Spleen (tissue), 7 donors: Measurements from ENCODE around the gene TRPM2.

Experiments used
- POLR2A ChIP-seq, 3 donors: fragments of 450-650 bp; IDR thresholded peaks; one replicate each; pipeline ENCODE4 v1.5.1; 2017; ENCODE audit warnings: antibody characterized with exemption in 3 of 3, mild to moderate bottlenecking in 1 of 3
- POLR2AphosphoS5 ChIP-seq, 3 donors: sonication (generic); formaldehyde crosslinking; IDR thresholded peaks; one replicate each; pipeline ENCODE4 v1.5.1; 2017; ENCODE audit warnings: antibody characterized with exemption in 3 of 3
- TF ChIP-seq, protein P1 (sequence below), 11 experiments: fragments of 200-600 bp in 7 of 11; fragments of 450-650 bp in 4 of 11; sonication (generic) in 4 of 11; IDR thresholded peaks in 8 of 11; conservative IDR thresholded peaks in 3 of 11; 1 replicate in 7 of 11; 2 replicates in 4 of 11; pipeline versions ENCODE4 v1.4.0 to v1.8.0; 2016 to 2021; ENCODE audit warnings: antibody characterized with exemption in 11 of 11, inconsistent platforms in 4 of 11, mild to moderate bottlenecking in 1 of 11
- donor health status: DM: no; HTN: no; CAD: no; lungs with moderate emphysema.
- donor health status: DM: no; HTN: no; CAD: no.
- donor health status: DM: no; HTN: no; CAD: no.

DNA sequence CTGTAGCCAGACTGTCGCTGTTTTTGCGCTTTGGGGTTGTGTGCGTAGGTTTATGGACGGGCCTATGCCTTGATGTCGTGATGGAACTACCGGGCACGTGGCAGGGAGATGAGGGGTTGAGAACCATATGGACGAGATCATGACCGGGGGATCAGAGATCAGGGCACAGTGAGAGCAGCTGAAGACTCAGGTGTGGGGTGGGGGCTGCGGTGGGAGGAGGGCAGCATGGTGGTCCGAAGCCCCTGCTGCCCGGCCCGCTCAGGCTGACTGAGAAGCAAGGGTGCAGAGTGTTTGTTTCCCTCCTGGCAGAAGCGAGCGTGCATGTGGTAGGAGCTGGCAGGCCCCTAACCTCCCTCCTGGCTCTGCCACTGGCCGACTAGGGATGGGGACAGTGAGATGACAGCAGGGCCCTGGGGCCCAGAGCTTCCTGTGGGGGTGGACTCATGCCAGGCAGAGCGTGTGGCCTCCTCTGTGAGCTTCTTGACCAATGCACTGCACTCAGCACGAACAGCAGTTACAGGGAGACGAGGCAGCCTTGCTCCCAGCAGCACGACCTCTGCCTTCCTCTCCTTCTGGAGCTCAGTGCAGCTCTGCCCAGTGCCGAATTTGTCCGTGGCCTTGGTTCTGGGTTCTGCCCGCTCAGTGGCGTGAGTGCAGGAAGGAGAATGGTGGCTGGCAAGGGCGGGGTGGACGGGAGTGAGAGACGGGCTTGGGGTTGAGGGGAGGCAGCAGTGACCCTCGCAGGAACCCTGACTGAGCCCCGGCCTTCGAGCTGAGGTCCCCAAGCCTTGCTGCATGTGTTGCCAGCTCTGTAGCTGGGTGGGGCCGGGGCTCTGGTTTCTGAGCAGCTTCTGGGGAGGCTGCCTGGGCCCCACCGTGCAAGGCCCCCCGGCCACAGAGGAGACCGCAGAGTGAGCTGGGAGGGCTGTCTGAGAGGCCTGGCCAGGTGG is 79.7 kb downstream of the TRPM2 start:
- TF ChIP-seq, protein P1, sequence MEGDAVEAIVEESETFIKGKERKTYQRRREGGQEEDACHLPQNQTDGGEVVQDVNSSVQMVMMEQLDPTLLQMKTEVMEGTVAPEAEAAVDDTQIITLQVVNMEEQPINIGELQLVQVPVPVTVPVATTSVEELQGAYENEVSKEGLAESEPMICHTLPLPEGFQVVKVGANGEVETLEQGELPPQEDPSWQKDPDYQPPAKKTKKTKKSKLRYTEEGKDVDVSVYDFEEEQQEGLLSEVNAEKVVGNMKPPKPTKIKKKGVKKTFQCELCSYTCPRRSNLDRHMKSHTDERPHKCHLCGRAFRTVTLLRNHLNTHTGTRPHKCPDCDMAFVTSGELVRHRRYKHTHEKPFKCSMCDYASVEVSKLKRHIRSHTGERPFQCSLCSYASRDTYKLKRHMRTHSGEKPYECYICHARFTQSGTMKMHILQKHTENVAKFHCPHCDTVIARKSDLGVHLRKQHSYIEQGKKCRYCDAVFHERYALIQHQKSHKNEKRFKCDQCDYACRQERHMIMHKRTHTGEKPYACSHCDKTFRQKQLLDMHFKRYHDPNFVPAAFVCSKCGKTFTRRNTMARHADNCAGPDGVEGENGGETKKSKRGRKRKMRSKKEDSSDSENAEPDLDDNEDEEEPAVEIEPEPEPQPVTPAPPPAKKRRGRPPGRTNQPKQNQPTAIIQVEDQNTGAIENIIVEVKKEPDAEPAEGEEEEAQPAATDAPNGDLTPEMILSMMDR (IDR thresholded peaks at IDR 0.05 in 8 of 11, conservative IDR thresholded peaks at IDR 0.05 in 3 of 11): no peak
- TF ChIP-seq POLR2A (IDR thresholded peaks at IDR 0.05) (no peak), POLR2AphosphoS5 (IDR thresholded peaks at IDR 0.05) (peak in 1 of 3 donors; percentile 67)
